Neural progenitor cell (in vitro differentiated cells): Measurements from ENCODE around the gene CREBBP. TPM values are rescaled to one million over a fixed set of nuclear protein-coding genes. Genes with fewer than 3 reads are reported as not detected.
"Not testable (repeated sequence)": the region's sequence is repeated elsewhere in the genome, so short reads cannot be mapped to it uniquely, and the experiment has no call there.

Experiments
- DNase-seq: peaks from one replicate; pipeline ENCODE4 v3.0.0-alpha.2; 2016; ENCODE audit warnings: low spot score
- H2AFZ ChIP-seq: fragments of 200-600 bp; sonication (generic); replicated peaks from 2 replicates; pipeline ENCODE4 v1.6.1; 2016; ENCODE audit warnings: antibody characterized with exemption
- H3F3A ChIP-seq: fragments of 200-600 bp; sonication (generic); 2 replicates; pipeline ENCODE4 v1.6.1; 2016; ENCODE audit warnings: antibody characterized with exemption, low read depth
- H3K27ac ChIP-seq: fragments of 200-600 bp; sonication (generic); 2 replicates; pipeline ENCODE4 v1.5.1; 2016; ENCODE audit warnings: mild to moderate bottlenecking
- H3K27me3 ChIP-seq: fragments of 200-600 bp; sonication (generic); 2 replicates; pipeline ENCODE4 v1.6.1; 2016; ENCODE audit warnings: mild to moderate bottlenecking, moderate library complexity
- H3K36me3 ChIP-seq: fragments of 200-600 bp; sonication (generic); 2 replicates; pipeline ENCODE4 v1.5.1; 2016
- H3K4me1 ChIP-seq: fragments of 200-600 bp; sonication (generic); 2 replicates; pipeline ENCODE4 v1.6.1; 2016; ENCODE audit warnings: mixed run types
- H3K4me2 ChIP-seq: fragments of 200-600 bp; sonication (generic); 2 replicates; pipeline ENCODE4 v1.6.1; 2016
- H3K4me3 ChIP-seq: fragments of 200-600 bp; sonication (generic); 2 replicates; pipeline ENCODE4 v1.5.1; 2016
- H3K79me2 ChIP-seq: fragments of 200-600 bp; sonication (generic); 2 replicates; pipeline ENCODE4 v1.6.1; 2016; ENCODE audit warnings: low read depth
- H3K9ac ChIP-seq: fragments of 200-600 bp; sonication (generic); 2 replicates; pipeline ENCODE4 v1.6.1; 2016
- H3K9me3 ChIP-seq: fragments of 200-600 bp; sonication (generic); 2 replicates; pipeline ENCODE4 v1.5.1; 2016; ENCODE audit warnings: low read depth
- H4K20me1 ChIP-seq: fragments of 200-600 bp; sonication (generic); 2 replicates; pipeline ENCODE4 v1.6.1; 2016; ENCODE audit warnings: low read depth
- H3K27ac Mint-ChIP-seq: 3 replicates; pipeline ENCODE4 v1.8.0; 2021; ENCODE audit warnings: mixed read lengths
- H3K27me3 Mint-ChIP-seq: 2 replicates; pipeline ENCODE4 v1.8.0; 2022; ENCODE audit warnings: low read depth, mild to moderate bottlenecking, inconsistent platforms, moderate library complexity, mixed read lengths; ENCODE audit not compliant: insufficient read depth
- H3K36me3 Mint-ChIP-seq: 3 replicates; pipeline ENCODE4 v1.8.0; 2021; ENCODE audit warnings: mixed read lengths
- H3K4me1 Mint-ChIP-seq: 3 replicates; pipeline ENCODE4 v1.8.0; 2021; ENCODE audit warnings: mixed read lengths
- H3K4me3 Mint-ChIP-seq: 3 replicates; pipeline ENCODE4 v1.8.0; 2021; ENCODE audit warnings: mild to moderate bottlenecking, moderate library complexity, mixed read lengths
- H3K9me3 Mint-ChIP-seq: 3 replicates; pipeline ENCODE4 v1.8.0; 2020; ENCODE audit warnings: mixed read lengths
- CTCF ChIP-seq: fragments of 200-600 bp; sonication (generic); IDR thresholded peaks from 2 replicates; pipeline ENCODE4 v1.5.1; 2017; ENCODE audit warnings: antibody characterized with exemption, mild to moderate bottlenecking
- EZH2 ChIP-seq: fragments of 200-600 bp; sonication (generic); IDR thresholded peaks from 2 replicates; pipeline ENCODE4 v1.6.1; 2017; ENCODE audit warnings: antibody characterized with exemption, mild to moderate bottlenecking, moderate library complexity
- EZH2phosphoT487 ChIP-seq: fragments of 200-600 bp; sonication (generic); IDR thresholded peaks from 2 replicates; pipeline ENCODE4 v1.6.1; 2017; ENCODE audit warnings: antibody characterized with exemption
- total RNA-seq: library from RNA; depleted of rRNA; stranded (reverse); fragments of >200 nt; gene quantifications from 2 replicates; pipeline ENCODE4 v1.2.3, GENCODE V29; 2015; ENCODE audit warnings: low replicate concordance

The CREBBP gene
- total RNA-seq, result 21.6 and 60.6 TPM in 2 replicates

- H2AFZ ChIP-seq, result peak within 1 kb of the TSS; percentile 97
- H3K4me1 ChIP-seq, result peaks cover 25% of the 10 kb centered on the region
- peak within 1 kb of the TSS; percentile 74 for H3K27ac ChIP-seq
- peaks cover 39% of the 10 kb centered on the region for H4K20me1 ChIP-seq
- H3K27me3 Mint-ChIP-seq, result peaks cover 5% of the 10 kb centered on the region
- H3K36me3 Mint-ChIP-seq, result peaks cover 25% of the 10 kb centered on the region
- H3K79me2 ChIP-seq, result peaks cover 40% of the 10 kb centered on the region
- H3K36me3 ChIP-seq, result no peaks in the 10 kb centered on the region
- H3K9me3 Mint-ChIP-seq, result peaks cover 7% of the 10 kb centered on the region
- peak within 1 kb of the TSS; percentile 99 for H3K4me3 ChIP-seq
- H3K27me3 ChIP-seq, result no peaks in the 10 kb centered on the region
- H3K9ac ChIP-seq, result peak within 1 kb of the TSS; percentile 85
- no peak within 1 kb of the TSS for H3K27ac Mint-ChIP-seq
- DNase-seq, result peak; percentile 97
- H3K4me1 Mint-ChIP-seq, result peaks cover 43% of the 10 kb centered on the region
- H3K4me2 ChIP-seq, result peak within 1 kb of the TSS; percentile 91
- TF ChIP-seq CTCF, result no peak
- TF ChIP-seq EZH2phosphoT487, result no peak
- TF ChIP-seq EZH2, result no peak
- H3K4me3 Mint-ChIP-seq, result peak within 1 kb of the TSS; percentile 96
- no peaks in the 10 kb centered on the region for H3K9me3 ChIP-seq
- H3F3A ChIP-seq, result no peaks in the 10 kb centered on the region
Observed at GRCh38 chr16:3880623-3881498, at the start of gene CREBBP. Gene CREBBP, minus strand, starts transcription at chr16:3880713. Its CDS starts 797 bp downstream, at chr16:3879916.

GRCh38 chr16:3927147-3927546 lies 46.6 kb upstream of the CREBBP start:
- H3K27me3 Mint-ChIP-seq, H3K4me1 Mint-ChIP-seq, H3K27ac ChIP-seq, H3K9me3 Mint-ChIP-seq, H3K27ac Mint-ChIP-seq, DNase-seq, H2AFZ ChIP-seq, H3F3A ChIP-seq, H3K9ac ChIP-seq, H3K79me2 ChIP-seq, H3K36me3 Mint-ChIP-seq, H3K4me2 ChIP-seq, H3K4me3 Mint-ChIP-seq, H3K9me3 ChIP-seq, H3K4me3 ChIP-seq, H4K20me1 ChIP-seq, H3K4me1 ChIP-seq, H3K27me3 ChIP-seq, H3K36me3 ChIP-seq: not testable (repeated sequence)

GRCh38 chr16:3924763-3925162 lies 44.2 kb upstream of the CREBBP start:
- H3K79me2 ChIP-seq, result no peaks in the 10 kb centered on the region
- no peak for DNase-seq
- H3K4me3 ChIP-seq, result no peak overlapping the region
- Mint-ChIP-seq H3K36me3 (no peaks in the 10 kb centered on the region), H3K4me1 (no peaks in the 10 kb centered on the region), H3K27me3 (peaks cover 13% of the 10 kb centered on the region), H3K27ac (no peak overlapping the region), H3K9me3 (peaks cover 7% of the 10 kb centered on the region), H3K4me3 (no peak overlapping the region)
- H3F3A ChIP-seq, result no peaks in the 10 kb centered on the region
- no peak overlapping the region for H3K9ac ChIP-seq
- no peaks in the 10 kb centered on the region for H3K9me3 ChIP-seq
- H3K4me2 ChIP-seq, result no peak overlapping the region
- no peak overlapping the region for H2AFZ ChIP-seq
- no peak for TF ChIP-seq EZH2
- no peak for TF ChIP-seq EZH2phosphoT487
- TF ChIP-seq CTCF, result no peak
- no peaks in the 10 kb centered on the region for H4K20me1 ChIP-seq
- H3K27ac ChIP-seq, result no peak overlapping the region
- H3K36me3 ChIP-seq, result no peaks in the 10 kb centered on the region
- H3K27me3 ChIP-seq, result no peaks in the 10 kb centered on the region
- no peaks in the 10 kb centered on the region for H3K4me1 ChIP-seq

- Histone ChIP-seq H2AFZ (no peak overlapping the region), H4K20me1 (no peaks in the 10 kb centered on the region), H3K27me3 (no peaks in the 10 kb centered on the region), H3K9ac (no peak overlapping the region), H3K4me2 (no peak overlapping the region), H3F3A (no peaks in the 10 kb centered on the region), H3K4me1 (no peaks in the 10 kb centered on the region), H3K9me3 (no peaks in the 10 kb centered on the region), H3K4me3 (no peak overlapping the region), H3K27ac (no peak overlapping the region), H3K36me3 (no peaks in the 10 kb centered on the region), H3K79me2 (no peaks in the 10 kb centered on the region)
- no peak for DNase-seq
- no peaks in the 10 kb centered on the region for H3K36me3 Mint-ChIP-seq
- no peak overlapping the region for H3K4me3 Mint-ChIP-seq
- TF ChIP-seq EZH2phosphoT487, result no peak
- no peak for TF ChIP-seq EZH2
- H3K9me3 Mint-ChIP-seq, result peaks cover 18% of the 10 kb centered on the region
- no peaks in the 10 kb centered on the region for H3K4me1 Mint-ChIP-seq
- peaks cover 18% of the 10 kb centered on the region for H3K27me3 Mint-ChIP-seq
- no peak overlapping the region for H3K27ac Mint-ChIP-seq
Observed at GRCh38 chr16:3922241-3922640, 41.7 kb upstream of the CREBBP start.
